GM12878 (cell line): ENCODE data around the gene SNAP47. TPM values are rescaled to one million over a fixed set of nuclear protein-coding genes. Genes with fewer than 3 reads are reported as not detected.
A peak's percentile ranks its signal among the peaks of the same experiment; 100 is the strongest.

Experiments
- ASH2L ChIP-seq: fragments of 300-600, 200-600 bp; sonication (generic); IDR thresholded peaks from 2 replicates; pipeline ENCODE4 v1.6.1; 2017; ENCODE audit warnings: low read depth, mild to moderate bottlenecking, borderline replicate concordance
- CBFB ChIP-seq: IDR thresholded peaks from 2 replicates; pipeline ENCODE4 v1.6.1; 2016; ENCODE audit warnings: antibody characterized with exemption, low read depth
- ETV6 ChIP-seq, 2 experiments: fragments of 450-650 bp in 1 of 2; IDR thresholded peaks in 1 of 2; conservative IDR thresholded peaks in 1 of 2; 2 replicates each; pipeline ENCODE4 v1.6.1; 2014; ENCODE audit warnings: antibody characterized with exemption in 1 of 2, borderline replicate concordance in 1 of 2, low read depth in 1 of 2, mild to moderate bottlenecking in 1 of 2, moderate library complexity in 1 of 2
- IKZF2 ChIP-seq, 2 experiments: fragments of 450-650 bp; IDR thresholded peaks; 2 replicates each; pipeline ENCODE4 v1.6.1; 2017; ENCODE audit warnings: mild to moderate bottlenecking in 2 of 2, moderate library complexity in 2 of 2
- JUND ChIP-seq: IDR thresholded peaks from 2 replicates; pipeline ENCODE4 v1.6.1; 2012; ENCODE audit warnings: low read depth, mild to moderate bottlenecking, low read length, improper control_type of control experiment, moderate library complexity
- MEF2A ChIP-seq: IDR thresholded peaks from 2 replicates; pipeline ENCODE4 v1.6.1; 2011; ENCODE audit warnings: low read depth, mild to moderate bottlenecking, low read length, moderate library complexity; ENCODE audit not compliant: insufficient read depth
- MTA2 ChIP-seq: fragments of 450-650 bp; IDR thresholded peaks from 2 replicates; pipeline ENCODE4 v1.6.1; 2016; ENCODE audit warnings: low read depth, mild to moderate bottlenecking, moderate library complexity
- MXI1 ChIP-seq: fragments of 150-350 bp; IDR thresholded peaks from 2 replicates; pipeline ENCODE4 v1.6.1; 2011; ENCODE audit warnings: low read depth, mild to moderate bottlenecking, inconsistent platforms, low read length, improper control_type of control experiment
- NR2F1 ChIP-seq: fragments of 450-650 bp; conservative IDR thresholded peaks from 2 replicates; pipeline ENCODE4 v1.6.1; 2017; ENCODE audit warnings: mild to moderate bottlenecking
- POLR2AphosphoS2 ChIP-seq: IDR thresholded peaks from 2 replicates; pipeline ENCODE4 v1.6.1; 2011; ENCODE audit warnings: low read depth, mild to moderate bottlenecking, low read length, improper control_type of control experiment, moderate library complexity
- SMAD5 ChIP-seq: IDR thresholded peaks from 2 replicates; pipeline ENCODE4 v1.6.1; 2016; ENCODE audit warnings: antibody characterized with exemption, low read depth
- SPI1 ChIP-seq: IDR thresholded peaks from 2 replicates; pipeline ENCODE4 v1.6.1; 2011; ENCODE audit warnings: low read depth, mild to moderate bottlenecking, low read length, moderate library complexity, borderline replicate concordance; ENCODE audit not compliant: insufficient read depth
- TCF3 ChIP-seq: IDR thresholded peaks from 2 replicates; pipeline ENCODE4 v1.6.1; 2012; ENCODE audit warnings: low read depth, mild to moderate bottlenecking, low read length, borderline replicate concordance; ENCODE audit not compliant: insufficient read depth
- ZNF687 ChIP-seq: fragments of 450-650 bp; IDR thresholded peaks from 2 replicates; pipeline ENCODE4 v1.6.1; 2017; ENCODE audit warnings: mild to moderate bottlenecking, moderate library complexity
- polyA plus RNA-seq, 11 experiments: library from polyadenylated mRNA; depleted of rRNA in 4 of 11; unstranded in 6 of 11; stranded (reverse) in 5 of 11; fragments of >200 nt; fragmentation: Nextera tagmentation in 4 of 11; fragmentation: Illumina TruSeq in 1 of 11; extraction: Ambion mirVana in 4 of 11; extraction: Trizol in 1 of 11; gene quantifications; 1 replicate in 1 of 11; 2 replicates in 10 of 11; pipeline versions ENCODE4 v1.2.1 to v1.2.3, GENCODE V29; 2011 to 2016; ENCODE audit warnings: inconsistent platforms in 2 of 11, missing spikeins in 2 of 11, low read depth in 1 of 11
- total RNA-seq, 4 experiments: library from RNA; depleted of rRNA in 3 of 4; stranded (reverse); fragments of >200 nt in 3 of 4; fragmentation: Illumina TruSeq in 1 of 4; extraction: Trizol in 1 of 4; gene quantifications; 2 replicates each; pipeline versions ENCODE4 v1.2.1 to v1.2.3, GENCODE V29; 2013 to 2021

SNAP47 gene
- total and polyA plus RNA-seq, 10 of the 15 experiments (the other 5 are each of a cell fraction or from before 2014, with no cell fraction given), result 1.3 to 39.6 (median 25.2) TPM

DNA sequence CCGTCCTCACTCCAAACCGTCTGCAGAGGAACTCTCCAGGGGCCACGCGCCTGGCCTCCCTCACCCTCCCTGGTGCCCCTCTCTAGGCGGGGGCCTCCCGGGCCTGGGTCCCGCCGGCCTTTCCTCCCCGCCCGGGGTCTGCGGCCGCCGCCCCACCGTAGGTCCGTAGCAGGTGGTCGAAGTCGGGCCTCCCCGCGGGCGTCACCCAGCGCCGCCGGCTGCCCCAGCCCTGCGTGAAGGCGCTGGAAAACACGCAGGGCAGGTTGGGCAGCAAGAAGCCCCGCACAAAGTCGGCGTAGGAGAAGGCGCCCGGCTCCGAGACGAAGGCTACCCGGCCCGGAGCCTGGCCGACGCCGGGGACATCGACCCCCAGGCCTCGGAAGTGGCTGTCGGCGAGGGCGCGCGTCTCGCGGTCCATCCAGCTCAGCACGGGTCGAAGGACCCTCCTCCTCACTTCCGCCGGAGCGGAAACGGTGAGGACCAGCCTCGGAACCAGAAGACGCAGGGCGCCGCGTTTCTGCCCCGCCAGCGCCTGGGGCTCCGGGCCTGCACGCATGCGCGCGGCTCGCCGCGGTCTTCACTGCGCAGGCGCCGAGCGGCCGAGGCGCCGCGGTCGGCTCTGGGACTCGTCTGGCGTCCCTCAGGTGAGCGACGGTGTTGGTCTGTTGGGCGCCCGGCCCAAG lies at the start of gene SNAP47, which contains the start of gene JMJD4 (continued):
- 0 out of 2 replicates have a peak, but pooled peaks have one; percentile 52 for TF ChIP-seq TCF3
- TF ChIP-seq NR2F1, result peak; percentile 82
- TF ChIP-seq SPI1, result no peak
- 0 out of 2 replicates have a peak, but pooled peaks have one; percentile 39 for TF ChIP-seq CBFB
- peak; percentile 84 for TF ChIP-seq POLR2AphosphoS2
- peak; percentile 90 for TF ChIP-seq ZNF687
- TF ChIP-seq ASH2L, result peak; percentile 72; the same call in 1 of the 2 replicates
- TF ChIP-seq MTA2, result no peak
- 0 out of 4 replicates have a peak, but pooled peaks of 1 of the 2 experiments have one; percentile 12 for TF ChIP-seq ETV6 (conservative IDR thresholded peaks at IDR 0.05 in 1 of 2, IDR thresholded peaks at IDR 0.05 in 1 of 2; ENCODE audit: borderline replicate concordance in 1 of 2, low read depth in 1 of 2)
- TF ChIP-seq JUND, result no peak
- peak; percentile 86 for TF ChIP-seq MXI1
- TF ChIP-seq SMAD5, result peak; percentile 78; the same call in 1 of the 2 replicates
- 0 out of 2 replicates have a peak, but pooled peaks have one; percentile 23 for TF ChIP-seq MEF2A
- TF ChIP-seq IKZF2 (IDR thresholded peaks at IDR 0.05), result no peak
- TF ChIP-seq, all 136 proteins: peak for 59
